Fibroblast of pulmonary artery (primary cell): ENCODE data around the gene CEP57L1.
"Not testable (repeated sequence)": the region's sequence is repeated elsewhere in the genome, so short reads cannot be mapped to it uniquely, and the experiment has no call there.

Experiments used
- DNase-seq: peaks from one replicate; pipeline ENCODE4 v3.0.0-alpha.2; 2010; ENCODE audit warnings: low read depth
- H3K4me3 ChIP-seq: replicated peaks from 2 replicates; pipeline ENCODE4 v1.5.1; 2011; ENCODE audit warnings: low read depth, mild to moderate bottlenecking, control low read depth, low read length, moderate library complexity
- CTCF ChIP-seq: IDR thresholded peaks from 2 replicates; pipeline ENCODE4 v1.5.1; 2011; ENCODE audit warnings: mild to moderate bottlenecking, control low read depth, low read length, inconsistent platforms; ENCODE audit errors: missing control alignments

The CEP57L1 gene

DNA sequence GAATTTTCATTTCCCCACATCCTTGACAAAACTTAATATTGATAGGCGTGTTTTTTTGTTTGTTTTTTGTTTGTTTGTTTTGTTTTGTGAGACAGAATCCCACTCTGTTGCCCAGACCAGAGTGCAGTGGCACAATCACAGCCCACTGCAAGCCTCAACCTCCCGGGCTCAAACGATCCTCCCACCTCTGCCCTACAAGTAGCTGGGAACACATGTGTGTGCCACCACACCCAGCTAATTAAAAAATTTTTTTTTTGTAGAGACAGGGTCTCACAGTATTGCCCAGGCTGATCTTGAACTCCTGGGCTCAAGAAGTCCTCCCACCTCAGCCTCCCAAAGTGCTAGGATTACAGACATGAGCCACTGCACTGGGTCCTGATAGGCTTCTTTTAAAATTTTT, 9.2 kb downstream of the CEP57L1 start:
- no peak for DNase-seq
- no peak overlapping the region for H3K4me3 ChIP-seq
- no peak for TF ChIP-seq CTCF

GRCh38 chr6:109105681-109106080, 10.4 kb downstream of the CEP57L1 start:
- no peak overlapping the region for H3K4me3 ChIP-seq
- TF ChIP-seq CTCF = no peak

GRCh38 chr6:109109663-109110062, 14.4 kb downstream of the CEP57L1 start:
- DNase-seq, H3K4me3 ChIP-seq: not testable (repeated sequence)

More at GRCh38 chr6:109105681-109106080, 10.4 kb downstream of the CEP57L1 start:
- no peak for DNase-seq

GRCh38 chr6:109112663-109113062, 17.4 kb downstream of the CEP57L1 start:
- not testable (repeated sequence) for H3K4me3 ChIP-seq, DNase-seq

GRCh38 chr6:109117346-109118035, 22.2 kb downstream of the CEP57L1 start:
- DNase-seq = no peak
- no peak for TF ChIP-seq CTCF
- no peak overlapping the region for H3K4me3 ChIP-seq

GRCh38 chr6:109118337-109118736, 23.0 kb downstream of the CEP57L1 start:
- H3K4me3 ChIP-seq = no peak overlapping the region
- DNase-seq = no peak
- no peak for TF ChIP-seq CTCF

GRCh38 chr6:109118871-109119354, 23.6 kb downstream of the CEP57L1 start:
- H3K4me3 ChIP-seq = no peak overlapping the region
- no peak for DNase-seq
- no peak for TF ChIP-seq CTCF

GRCh38 chr6:109121411-109121810, 26.1 kb downstream of the CEP57L1 start:
- no peak overlapping the region for H3K4me3 ChIP-seq

More at GRCh38 chr6:109121411-109121810, 26.1 kb downstream of the CEP57L1 start:
- TF ChIP-seq CTCF = no peak
- DNase-seq = peak; percentile 32
